OCI-M2 (cell line): Measurements from ENCODE around the gene SCT.
"Not testable (repeated sequence)": the region's sequence is repeated elsewhere in the genome, so short reads cannot be mapped to it uniquely, and the experiment has no call there.

Source experiments
- DNase-seq: peaks from one replicate; lab custom pipeline; 2025; ENCODE audit not compliant: unreplicated experiment; lab: John Stamatoyannopoulos, UW

The SCT gene

GRCh38 chr11:626475-627307 is at the start of gene SCT:
Gene SCT, minus strand, starts transcription at chr11:627181. Its CDS starts 38 bp downstream, at chr11:627143.
- DNase-seq, result no peak

- no peak for DNase-seq
Measured at GRCh38 chr11:674406-674805, 47.4 kb upstream of the SCT start.

GRCh38 chr11:673866-674265 is 46.9 kb upstream of the SCT start:
- no peak for DNase-seq

GRCh38 chr11:665704-666281 is 38.8 kb upstream of the SCT start:
- no peak for DNase-seq

- DNase-seq, result no peak
Measured at GRCh38 chr11:665062-665703, 38.2 kb upstream of the SCT start.

GRCh38 chr11:662689-663274 is 35.8 kb upstream of the SCT start:
- no peak for DNase-seq

GRCh38 chr11:660681-661444 is 33.9 kb upstream of the SCT start:
- no peak for DNase-seq

- no peak for DNase-seq
Measured at GRCh38 chr11:660281-660680, 33.3 kb upstream of the SCT start.

- DNase-seq, result no peak
Measured at GRCh38 chr11:659532-660085, 32.6 kb upstream of the SCT start.

GRCh38 chr11:657691-658126 is 30.7 kb upstream of the SCT start:
- no peak for DNase-seq

- DNase-seq, result no peak
Measured at GRCh38 chr11:656866-657265, 29.9 kb upstream of the SCT start.

GRCh38 chr11:656426-656825 is 29.4 kb upstream of the SCT start:
- DNase-seq, result no peak

GRCh38 chr11:655036-655726 is 28.2 kb upstream of the SCT start:
- no peak for DNase-seq

GRCh38 chr11:654444-654843 is 27.5 kb upstream of the SCT start:
- not testable (repeated sequence) for DNase-seq

GRCh38 chr11:653837-654236 is 26.9 kb upstream of the SCT start:
- DNase-seq, result no peak

- DNase-seq, result not testable (repeated sequence)
Measured at GRCh38 chr11:653136-653535, 26.2 kb upstream of the SCT start.

GRCh38 chr11:650482-650881 is 23.5 kb upstream of the SCT start:
- DNase-seq, result no peak

- not testable (repeated sequence) for DNase-seq
Measured at GRCh38 chr11:647672-648158, 20.7 kb upstream of the SCT start.

GRCh38 chr11:646214-646613 is 19.2 kb upstream of the SCT start:
- no peak for DNase-seq

GRCh38 chr11:645536-645935 is 18.6 kb upstream of the SCT start:
- no peak for DNase-seq
